ENCODE data around the gene SEC63.
"Not testable (repeated sequence)": the region's sequence is repeated elsewhere in the genome, so short reads cannot be mapped to it uniquely, and the experiment has no call there.

The SEC63 gene

GRCh38 chr6:107957909-107958688 is at the start of gene SEC63:
Gene SEC63, minus strand, starts transcription at chr6:107958208. Its CDS starts 199 bp downstream, at chr6:107958009.
- peak; percentile 97 for DNase-seq (ENCODE audit: low spot score)

DNA sequence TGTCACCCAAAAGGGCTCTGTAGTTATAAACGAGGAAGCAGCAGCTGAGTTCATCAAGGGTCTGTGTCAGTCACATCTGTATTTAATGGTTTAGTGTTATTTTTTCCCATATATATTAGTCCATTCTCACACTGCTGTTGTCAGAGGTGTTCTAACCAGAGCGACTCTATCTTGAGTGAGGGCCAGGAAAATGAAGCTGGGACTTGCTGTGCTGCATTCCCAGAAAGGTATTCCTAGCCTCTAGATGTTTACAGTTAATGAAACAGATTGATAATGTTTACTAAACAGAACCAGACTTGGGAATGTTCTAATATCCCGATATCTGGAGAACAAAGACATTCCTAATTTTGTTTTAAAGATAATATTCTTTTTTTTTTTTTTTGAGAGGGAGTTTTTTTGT is 48.0 kb upstream of the SEC63 start:
- no peak for DNase-seq (ENCODE audit: low spot score)

GRCh38 chr6:108004861-108005260 is 46.9 kb upstream of the SEC63 start:
- no peak for DNase-seq (ENCODE audit: low spot score)

DNA sequence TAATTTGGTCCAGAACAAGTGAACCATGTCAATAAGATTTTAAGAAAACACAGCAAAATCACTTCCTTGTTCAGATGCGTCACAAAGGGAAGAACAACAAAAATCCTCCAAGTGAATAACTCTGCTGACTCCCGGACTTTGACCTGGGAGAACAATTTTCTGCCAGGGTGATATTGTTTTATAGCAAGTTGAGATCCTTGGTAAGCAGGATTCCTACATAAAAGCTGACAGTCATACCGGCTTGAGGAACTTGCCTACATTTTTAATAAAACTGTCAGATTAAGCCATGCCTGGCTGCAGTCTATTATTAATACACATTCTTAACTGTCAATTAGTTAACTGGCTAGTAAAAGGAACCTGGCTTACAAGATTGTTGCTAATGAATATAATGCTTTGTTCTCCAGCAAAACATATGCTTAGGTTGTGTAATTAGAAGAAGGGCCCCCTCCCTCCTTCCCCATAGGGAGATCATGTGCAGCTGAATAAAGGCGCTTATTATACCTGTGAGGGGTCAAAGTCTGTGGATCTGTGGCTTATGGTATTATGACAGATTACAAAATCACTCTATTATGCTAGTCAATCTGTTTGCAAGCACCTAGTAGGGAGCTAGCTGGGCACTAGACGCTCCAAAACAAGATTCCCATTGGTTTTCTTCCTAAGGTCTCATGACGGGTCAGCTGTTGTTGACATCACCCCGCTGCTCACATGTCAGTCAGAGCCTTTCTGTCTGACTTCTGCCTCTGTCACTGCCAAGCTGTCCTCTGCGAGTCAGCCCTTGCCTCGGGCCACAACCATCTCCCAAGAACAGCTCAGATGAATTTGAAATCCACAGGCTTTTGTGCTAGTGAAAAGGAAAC is 44.6 kb upstream of the SEC63 start:
- peak; percentile 54 for DNase-seq (ENCODE audit: low spot score)

GRCh38 chr6:108001696-108002231 is 43.8 kb upstream of the SEC63 start:
- DNase-seq (ENCODE audit: low spot score) = no peak

- DNase-seq (ENCODE audit: low spot score) = not testable (repeated sequence)
Measured at GRCh38 chr6:108000259-108000658, 42.3 kb upstream of the SEC63 start.

DNA sequence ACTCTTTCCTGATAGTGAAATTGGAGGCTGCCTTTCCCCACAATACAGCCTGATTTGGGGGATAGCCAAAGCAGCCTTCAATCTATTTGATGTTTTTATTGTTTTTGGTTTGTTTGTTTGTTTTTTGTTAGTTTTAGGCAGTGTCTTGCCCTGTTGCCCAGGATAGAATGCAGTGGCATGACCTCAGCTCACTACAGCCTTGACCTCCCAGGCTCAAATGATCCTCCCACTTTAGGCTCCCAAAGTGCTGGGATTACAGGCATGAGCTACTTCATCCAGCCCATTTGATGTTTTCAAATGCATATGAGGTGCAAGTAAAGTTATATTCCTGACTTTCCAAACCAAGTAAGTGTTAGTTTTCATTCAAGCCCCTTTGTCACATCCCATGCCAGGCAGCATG is 41.3 kb upstream of the SEC63 start:
- no peak for DNase-seq (ENCODE audit: low spot score)

GRCh38 chr6:107991772-107992550 is 34.0 kb upstream of the SEC63 start:
- no peak for DNase-seq (ENCODE audit: low spot score)

DNA sequence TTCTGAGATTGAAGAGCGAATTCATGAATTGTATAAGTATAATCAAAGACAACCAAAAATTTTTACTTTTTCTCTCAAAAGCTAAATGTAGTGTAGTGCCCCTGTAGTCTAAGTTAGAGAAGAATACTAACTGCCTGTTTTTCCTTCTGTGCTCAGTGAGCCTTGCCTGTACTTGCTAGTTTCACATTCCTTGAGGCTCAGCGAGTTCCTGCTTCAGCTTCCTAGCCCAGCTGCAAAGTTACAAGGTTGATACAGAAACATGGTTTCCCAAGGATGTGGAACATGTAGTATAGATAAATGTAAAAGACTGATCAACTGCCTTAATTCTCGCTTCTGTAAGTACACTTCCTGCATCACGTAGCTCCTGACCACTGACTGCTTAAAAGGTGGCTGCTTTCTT is 33.1 kb upstream of the SEC63 start:
- DNase-seq (ENCODE audit: low spot score) = no peak

DNA sequence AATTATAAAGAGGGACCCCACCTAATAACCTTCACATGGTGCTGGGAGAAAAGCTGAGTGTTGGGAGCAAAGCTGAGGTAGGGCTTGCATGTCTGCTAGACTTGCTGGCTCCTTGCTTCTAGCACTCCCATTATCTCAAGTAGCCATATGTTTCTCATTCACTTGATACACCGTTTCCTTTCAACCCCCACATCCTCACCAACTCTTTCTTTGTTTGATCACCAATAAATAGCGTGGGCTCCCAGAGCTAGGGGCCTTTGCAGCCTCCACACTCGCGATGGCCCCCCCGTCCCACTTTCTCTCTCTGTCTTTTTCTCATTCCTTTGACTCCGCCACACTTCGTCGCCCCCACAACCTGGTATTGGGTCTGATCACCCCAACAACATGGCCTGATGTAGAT is 32.6 kb upstream of the SEC63 start:
- DNase-seq (ENCODE audit: low spot score) = not testable (repeated sequence)

DNA sequence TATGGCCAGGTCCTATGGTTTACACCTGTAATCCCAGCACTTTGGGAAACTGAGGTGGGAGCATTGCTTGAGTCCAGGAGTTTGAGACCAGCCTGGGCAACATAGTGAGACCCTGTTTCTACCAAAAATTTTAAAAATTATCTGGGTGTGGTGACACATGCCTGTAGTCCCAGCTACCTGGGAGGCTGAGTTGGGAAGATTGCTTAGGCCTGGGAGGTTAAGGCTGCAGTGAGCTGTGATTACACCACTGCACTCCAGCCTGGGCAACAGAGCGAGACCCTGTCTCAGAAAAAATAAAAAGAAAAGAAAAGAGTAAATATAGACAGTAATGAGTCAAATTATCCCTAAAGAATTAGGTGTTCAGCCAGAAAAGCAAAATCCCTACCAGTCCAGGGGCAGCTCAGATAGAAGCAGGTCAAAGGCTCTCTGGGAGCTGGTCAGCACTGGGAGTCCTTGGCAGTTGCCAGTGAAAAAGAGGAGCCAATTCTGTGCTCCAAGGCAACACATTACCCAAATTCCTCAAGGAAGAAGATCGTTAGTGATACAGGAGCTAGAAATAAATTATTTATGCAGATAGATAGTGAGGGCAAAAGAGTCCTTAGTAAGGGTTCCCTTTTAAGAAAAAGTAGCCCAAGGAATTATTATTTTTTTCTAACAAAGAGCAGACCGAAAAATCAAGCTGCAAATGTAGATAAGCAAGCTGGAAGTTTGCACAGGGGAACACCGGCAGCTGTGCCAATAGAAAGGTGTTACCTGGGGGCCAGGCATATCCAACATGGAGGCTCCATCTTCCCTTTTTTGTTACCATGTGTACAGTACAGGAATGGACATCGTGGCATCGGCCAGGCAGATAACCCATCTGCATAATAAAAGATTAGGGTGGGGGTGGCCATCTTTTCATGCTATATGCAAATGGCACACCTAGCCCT is 31.4 kb upstream of the SEC63 start:
- no peak for DNase-seq (ENCODE audit: low spot score)

DNA sequence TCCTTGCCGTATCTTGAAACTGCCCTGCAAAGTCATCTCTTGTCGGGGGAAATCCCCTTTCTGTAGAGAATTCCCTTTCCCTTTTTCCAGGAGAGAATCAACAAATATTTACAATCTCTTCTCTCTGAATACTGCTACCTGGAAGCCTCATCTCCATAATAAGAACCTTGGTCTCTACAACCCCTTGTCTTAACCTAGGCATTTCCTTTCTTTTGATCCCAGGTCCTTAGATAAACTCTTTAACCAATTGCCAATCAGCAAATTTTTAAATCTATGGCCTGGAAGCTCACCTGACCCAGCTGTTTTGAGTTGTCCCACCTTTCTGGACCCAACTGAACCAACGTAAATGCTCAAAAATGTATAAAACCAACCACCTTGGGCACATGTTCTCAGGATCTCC is 30.6 kb upstream of the SEC63 start:
- no peak for DNase-seq (ENCODE audit: low spot score)

DNA sequence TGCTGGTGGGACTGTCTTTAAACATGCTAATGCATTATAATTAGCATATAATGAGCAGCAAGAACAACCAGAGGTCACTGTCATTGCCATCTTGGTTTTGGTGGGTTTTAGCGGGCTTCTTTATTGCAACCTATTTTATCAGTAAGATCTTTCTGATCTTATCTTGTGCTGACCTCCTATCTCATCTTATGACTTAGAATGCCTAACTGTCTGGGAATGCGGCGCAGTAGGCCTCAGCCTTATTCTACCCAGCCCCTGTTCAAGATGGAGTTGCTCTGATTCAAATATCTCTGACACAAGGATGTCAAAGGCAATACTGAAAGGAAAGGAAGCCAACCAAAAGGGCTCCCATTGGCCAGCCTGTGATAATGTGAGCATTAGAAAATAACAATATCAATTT is 29.8 kb upstream of the SEC63 start:
- DNase-seq (ENCODE audit: low spot score) = no peak

GRCh38 chr6:107985701-107986100 is 27.7 kb upstream of the SEC63 start:
- DNase-seq (ENCODE audit: low spot score) = no peak

DNA sequence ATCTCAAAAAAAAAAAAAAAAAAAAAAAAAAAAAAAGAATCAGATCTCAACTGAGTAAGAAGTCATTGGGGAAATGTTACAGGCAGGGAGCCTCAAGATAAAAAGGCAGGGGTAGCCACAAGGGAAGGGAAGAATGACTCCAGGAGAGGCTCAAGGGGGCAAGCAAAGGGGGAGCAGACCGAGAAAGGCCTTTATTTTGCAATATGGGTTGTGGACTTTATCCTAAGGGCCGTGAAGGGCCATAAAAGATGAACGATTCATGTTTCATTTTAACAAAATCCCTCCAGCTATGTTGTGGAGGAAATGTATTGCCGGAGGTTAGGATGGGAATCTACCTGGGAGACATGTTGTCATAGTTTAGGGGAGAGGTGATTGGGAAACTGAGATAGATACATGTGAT is 25.8 kb upstream of the SEC63 start:
- no peak for DNase-seq (ENCODE audit: low spot score)

GRCh38 chr6:107982486-107982885 is 24.5 kb upstream of the SEC63 start:
- no peak for DNase-seq (ENCODE audit: low spot score)

- no peak for DNase-seq (ENCODE audit: low spot score)
Measured at GRCh38 chr6:107981695-107982094, 23.7 kb upstream of the SEC63 start.

DNA sequence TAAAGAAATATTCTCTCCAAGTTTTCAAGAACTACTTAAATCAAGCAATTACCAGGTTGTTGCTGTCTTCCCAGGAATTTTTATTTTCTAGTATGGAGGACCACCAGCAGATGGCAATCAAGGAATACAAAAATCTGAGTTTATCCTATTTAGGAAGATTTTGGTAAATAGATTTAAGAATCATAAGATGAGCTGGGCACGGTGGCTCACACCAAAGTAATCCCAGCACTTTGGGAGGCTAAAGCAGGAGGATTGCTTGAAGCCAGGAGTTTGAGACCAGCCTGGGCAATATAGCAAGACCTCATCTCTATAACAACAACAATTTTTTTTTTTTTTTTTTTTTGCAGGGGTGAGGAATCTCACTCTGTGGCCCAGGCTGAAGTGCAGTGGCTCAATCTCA is 19.3 kb upstream of the SEC63 start:
- no peak for DNase-seq (ENCODE audit: low spot score)

GRCh38 chr6:107976155-107976783 is 18.3 kb upstream of the SEC63 start:
- DNase-seq (ENCODE audit: low spot score) = no peak

DNA sequence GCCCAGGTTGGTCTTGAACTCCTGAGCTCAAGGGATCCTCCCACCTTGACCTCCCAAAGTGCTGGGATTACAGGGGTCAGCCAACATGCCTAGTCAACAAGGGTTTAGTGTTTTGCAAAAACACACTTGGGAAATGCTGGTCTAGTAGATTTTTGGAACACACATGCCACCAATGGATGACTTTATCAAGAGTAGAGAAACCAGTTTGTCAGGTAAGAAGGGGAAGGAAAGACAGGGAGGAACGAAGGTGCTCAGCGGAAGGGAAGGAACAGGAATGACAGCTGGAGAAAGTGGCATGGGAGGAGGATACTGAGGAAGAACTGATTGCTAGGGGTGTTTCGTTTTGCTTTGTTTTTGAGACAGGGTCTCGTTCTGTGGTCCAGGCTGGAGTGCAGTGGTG is 15.6 kb upstream of the SEC63 start:
- no peak for DNase-seq (ENCODE audit: low spot score)
